Pancreas (tissue), 10 donors: Measurements from ENCODE around the gene C1QTNF12. TPM values are rescaled to one million over a fixed set of nuclear protein-coding genes. Genes with fewer than 3 reads are reported as not detected.

ENCODE experiments used
- ATAC-seq, 4 donors: fragments of 200-7000 bp; cut with Tn5 transposase; one replicate each; pipeline versions ENCODE4 v1.8.0 to v1.9.1; 2020; ENCODE audit warnings: mild to moderate bottlenecking in 4 of 4, moderate library complexity in 4 of 4
- DNase-seq, 6 donors: peaks; one replicate each; pipeline ENCODE4 v3.0.0-alpha.2; 2020
- FAIRE-seq: peaks from 2 replicates; lab custom pipeline; 2012; peaks lifted over from hg19 to GRCh38; lab: Jason Lieb, UNC
- H3K27ac ChIP-seq, 4 donors: fragments of 200-600 bp; sonication (generic); 1 replicate in 3 of 4; 2 replicates in 1 of 4; pipeline versions ENCODE4 v1.5.0 to v1.8.0; 2020
- H3K27me3 ChIP-seq, 4 donors: fragments of 200-600 bp; one replicate each; pipeline ENCODE4 v1.8.0; 2021
- H3K36me3 ChIP-seq, 3 donors: fragments of 200-600 bp; sonication (generic) in 1 of 3; one replicate each; pipeline versions ENCODE4 v1.5.0 to v1.8.0; 2020 to 2021
- H3K4me1 ChIP-seq, 3 donors: fragments of 200-600 bp; one replicate each; pipeline ENCODE4 v1.8.0; 2021
- H3K4me3 ChIP-seq, 4 donors: fragments of 200-600 bp; sonication (generic) in 2 of 4; one replicate each; pipeline versions ENCODE4 v1.5.0 to v1.8.0; 2020 to 2021
- H3K9me3 ChIP-seq, 4 donors: fragments of 200-600 bp; one replicate each; pipeline ENCODE4 v1.8.0; 2021
- CTCF ChIP-seq, 4 donors: fragments of 200-600 bp; sonication (generic) in 3 of 4; IDR thresholded peaks; one replicate each; pipeline versions ENCODE4 v1.5.0 to v1.8.0; 2021; ENCODE audit warnings: antibody characterized with exemption in 4 of 4
- WGBS, 2 donors: extraction: QIAGEN DNeasy Blood & Tissue Kit; methylation state at CpG; one replicate each; pipeline ENCODE4 v1.1.7; 2013; 5-methylcytosine and 5-hydroxymethylcytosine counted together
- intact Hi-C, 3 donors: fragments of 100-400 bp; cut with DNase I; formaldehyde crosslinking; loops; one replicate each; pipeline versions ENCODE4 v1.11.1 to v1.14.2; 2022
- microRNA-seq, 2 donors: library from miRNA; unstranded; fragments of <30 nt; microRNA quantifications; one replicate each; pipeline versions ENCODE4 to v1.1.0, GENCODE V29; 2019 to 2020
- polyA plus RNA-seq, 2 donors: library from polyadenylated mRNA; stranded (reverse); fragments of 200-250 nt; gene quantifications; one replicate each; pipeline ENCODE4 v1.2.3, GENCODE V29; 2013
- total RNA-seq, 6 donors: library from RNA; stranded (reverse); fragmentation: NEBNext Ultra II Directional in 4 of 6; extraction: Animal tissue kit (Norgen Biotek cat#: 25700) in 4 of 6; gene quantifications; one replicate each; pipeline versions ENCODE4 v1.2.1 to v1.2.4, GENCODE V29; 2021 to 2023
- donor health status: healthy with polysubstance abuse.
- donor health status: DM: no; HTN: no; CAD: no; lungs with moderate emphysema.
- donor health status: DM: no; HTN: no; CAD: no.
- donor health status: control.
- donor health status: control.
- donor health status: Bipolar disorder and iron deficiency.
- donor health status: DM: yes; HTN: yes; CAD: no.
- donor health status: DM: no; HTN: no; CAD: no.
- donor health status: DM: no; HTN: no; CAD: no.
- donor health status: DM: yes; HTN: yes; CAD: no.

The C1QTNF12 gene
- total and polyA plus RNA-seq, 8 donors = 0.43 to 4.8 (median 1.0) TPM

GRCh38 chr1:1194723-1195122 lies 51.8 kb downstream of the C1QTNF12 start:
- Histone ChIP-seq H3K27me3 (no peaks in the 10 kb centered on the region), H3K27ac (no peak overlapping the region), H3K36me3 (no peaks in the 10 kb centered on the region), H3K9me3 (no peaks in the 10 kb centered on the region), H3K4me1 (no peaks in the 10 kb centered on the region), H3K4me3 (no peak overlapping the region)
- intact Hi-C loops = no loop called here
- ATAC-seq (no peak), DNase-seq (no peak), FAIRE-seq (no peak)
- 94% methylated on average over 3 of the region's 3 CpGs for WGBS, 2 donors
- no peak for TF ChIP-seq CTCF (IDR thresholded peaks at IDR 0.05)

Small RNA genes within 50 kb of the gene (microRNA-seq; reads per million reads assigned to microRNA genes)
- 0.29 to 1.2 reads per million in 2 donors for gene MIR6726

Other genes starting within 250 kb of the C1QTNF12 start
- gene HES4, start 246.6 kb downstream of the C1QTNF12 start, total RNA-seq = 10 to 100 TPM; 13.2 to 29.4 (median 21.3) TPM
- 10 to 100 TPM; 31.9 to 46.4 TPM for gene HES4, start 246.6 kb downstream of the C1QTNF12 start, polyA plus RNA-seq
- gene ISG15, start 233.2 kb downstream of the C1QTNF12 start, total RNA-seq = 10 to 100 TPM in 2 of 6 donors, 1 to 10 TPM in 4; 4.3 to 19.4 (median 6.6) TPM
- 10 to 100 TPM; 25.9 to 45.0 TPM for gene ISG15, start 233.2 kb downstream of the C1QTNF12 start, polyA plus RNA-seq
- 100 to 1,000 TPM in 1 of 6 donors, 10 to 100 TPM in 5; 40.5 to 107 (median 64.0) TPM for gene AGRN, start 226.6 kb downstream of the C1QTNF12 start, total RNA-seq
- 100 to 1,000 TPM in 1 of 2 donors, 10 to 100 TPM in 1; 94.7 to 166 TPM for gene AGRN, start 226.6 kb downstream of the C1QTNF12 start, polyA plus RNA-seq
- gene RNF223, start 172.4 kb downstream of the C1QTNF12 start, total RNA-seq = under 1 TPM in 4 of 6 donors, not detected in 2; 0.12 to 0.37 (median 0.16) TPM
- under 1 TPM; 0.05 to 0.34 TPM for gene RNF223, start 172.4 kb downstream of the C1QTNF12 start, polyA plus RNA-seq
- 1 to 10 TPM; 3.0 to 6.7 (median 4.0) TPM for gene C1orf159, start 130.6 kb downstream of the C1QTNF12 start, total RNA-seq
- 10 to 100 TPM; 20.9 to 30.7 TPM for gene C1orf159, start 130.6 kb downstream of the C1QTNF12 start, polyA plus RNA-seq
- gene TTLL10, start 72.8 kb downstream of the C1QTNF12 start, total RNA-seq = under 1 TPM in 5 of 6 donors, not detected in 1; 0.20 to 0.51 (median 0.38) TPM
- gene TTLL10, start 72.8 kb downstream of the C1QTNF12 start, polyA plus RNA-seq = 1 to 10 TPM; 1.0 to 1.6 TPM
- gene TNFRSF18, start 40.1 kb downstream of the C1QTNF12 start, total RNA-seq = under 1 TPM in 3 of 6 donors, not detected in 3; 0.32 to 0.34 (median 0.34) TPM
- gene TNFRSF18, start 40.1 kb downstream of the C1QTNF12 start, polyA plus RNA-seq = 1 to 10 TPM; 1.1 to 1.2 TPM
- gene TNFRSF4, start 32.6 kb downstream of the C1QTNF12 start, total RNA-seq = 1 to 10 TPM in 3 of 6 donors, under 1 TPM in 3; 0.26 to 1.6 (median 0.86) TPM
- gene TNFRSF4, start 32.6 kb downstream of the C1QTNF12 start, polyA plus RNA-seq = 1 to 10 TPM; 2.8 to 5.0 TPM
- gene SDF4, start 14.7 kb downstream of the C1QTNF12 start, total RNA-seq = 10 to 100 TPM; 68.3 to 99.4 (median 74.2) TPM
- 10 to 100 TPM; 74.0 to 96.6 TPM for gene SDF4, start 14.7 kb downstream of the C1QTNF12 start, polyA plus RNA-seq
- gene B3GALT6, start 14.5 kb downstream of the C1QTNF12 start, total RNA-seq = 10 to 100 TPM in 3 of 6 donors, 1 to 10 TPM in 3; 6.2 to 13.4 (median 9.0) TPM
- gene B3GALT6, start 14.5 kb downstream of the C1QTNF12 start, polyA plus RNA-seq = 1 to 10 TPM; 8.7 to 8.9 TPM
- 10 to 100 TPM; 20.8 to 30.4 (median 22.3) TPM for gene UBE2J2, start 27.1 kb upstream of the C1QTNF12 start, total RNA-seq
- 10 to 100 TPM; 34.1 to 44.5 TPM for gene UBE2J2, start 27.1 kb upstream of the C1QTNF12 start, polyA plus RNA-seq
- 1 to 10 TPM in 5 of 6 donors, under 1 TPM in 1; 0.66 to 6.1 (median 1.6) TPM for gene SCNN1D, start 33.7 kb upstream of the C1QTNF12 start, total RNA-seq
- gene SCNN1D, start 33.7 kb upstream of the C1QTNF12 start, polyA plus RNA-seq = 10 to 100 TPM; 20.6 to 22.0 TPM
- gene ACAP3, start 61.2 kb upstream of the C1QTNF12 start, total RNA-seq = 10 to 100 TPM; 15.2 to 31.4 (median 18.7) TPM
- gene ACAP3, start 61.2 kb upstream of the C1QTNF12 start, polyA plus RNA-seq = 100 to 1,000 TPM in 1 of 2 donors, 10 to 100 TPM in 1; 76.0 to 133 TPM
- 10 to 100 TPM in 2 of 6 donors, 1 to 10 TPM in 4; 7.5 to 11.3 (median 9.7) TPM for gene PUSL1, start 61.9 kb upstream of the C1QTNF12 start, total RNA-seq
- gene PUSL1, start 61.9 kb upstream of the C1QTNF12 start, polyA plus RNA-seq = 10 to 100 TPM; 14.6 to 23.2 TPM
- 10 to 100 TPM; 33.4 to 60.5 (median 56.8) TPM for gene INTS11, start 77.9 kb upstream of the C1QTNF12 start, total RNA-seq
- 100 to 1,000 TPM; 268 to 311 TPM for gene INTS11, start 77.9 kb upstream of the C1QTNF12 start, polyA plus RNA-seq
- gene CPTP, start 78.1 kb upstream of the C1QTNF12 start, total RNA-seq = 10 to 100 TPM in 5 of 6 donors, 1 to 10 TPM in 1; 8.0 to 14.8 (median 10.7) TPM
- gene CPTP, start 78.1 kb upstream of the C1QTNF12 start, polyA plus RNA-seq = 10 to 100 TPM; 11.3 to 22.0 TPM
- under 1 TPM; 0.04 to 0.41 (median 0.08) TPM for gene TAS1R3, start 84.6 kb upstream of the C1QTNF12 start, total RNA-seq
- gene TAS1R3, start 84.6 kb upstream of the C1QTNF12 start, polyA plus RNA-seq = under 1 TPM; 0.21 to 0.34 TPM
- 10 to 100 TPM; 30.6 to 54.0 (median 48.3) TPM for gene DVL1, start 102.7 kb upstream of the C1QTNF12 start, total RNA-seq
- gene DVL1, start 102.7 kb upstream of the C1QTNF12 start, polyA plus RNA-seq = 100 to 1,000 TPM in 1 of 2 donors, 10 to 100 TPM in 1; 80.5 to 103 TPM
- gene MXRA8, start 111.8 kb upstream of the C1QTNF12 start, total RNA-seq = 10 to 100 TPM in 3 of 6 donors, 1 to 10 TPM in 3; 1.6 to 35.8 (median 7.6) TPM
- 10 to 100 TPM; 16.8 to 17.6 TPM for gene MXRA8, start 111.8 kb upstream of the C1QTNF12 start, polyA plus RNA-seq
- 10 to 100 TPM; 52.8 to 83.8 (median 57.7) TPM for gene AURKAIP1, start 128.5 kb upstream of the C1QTNF12 start, total RNA-seq
- 100 to 1,000 TPM; 150 to 161 TPM for gene AURKAIP1, start 128.5 kb upstream of the C1QTNF12 start, polyA plus RNA-seq
- 100 to 1,000 TPM in 1 of 6 donors, 10 to 100 TPM in 5; 49.2 to 124 (median 77.1) TPM for gene CCNL2, start 152.6 kb upstream of the C1QTNF12 start, total RNA-seq
- gene CCNL2, start 152.6 kb upstream of the C1QTNF12 start, polyA plus RNA-seq = 100 to 1,000 TPM; 270 to 409 TPM
- 10 to 100 TPM; 42.1 to 71.8 (median 49.1) TPM for gene MRPL20, start 160.6 kb upstream of the C1QTNF12 start, total RNA-seq
- gene MRPL20, start 160.6 kb upstream of the C1QTNF12 start, polyA plus RNA-seq = 100 to 1,000 TPM in 1 of 2 donors, 10 to 100 TPM in 1; 69.0 to 121 TPM
- gene ANKRD65, start 174.6 kb upstream of the C1QTNF12 start, total RNA-seq = 10 to 100 TPM in 3 of 6 donors, 1 to 10 TPM in 3; 2.3 to 16.1 (median 10.7) TPM
- gene ANKRD65, start 174.6 kb upstream of the C1QTNF12 start, polyA plus RNA-seq = 10 to 100 TPM; 22.1 to 41.8 TPM
- 100 to 1,000 TPM in 2 of 6 donors, 10 to 100 TPM in 4; 25.4 to 138 (median 52.9) TPM for gene VWA1, start 189.0 kb upstream of the C1QTNF12 start, total RNA-seq
- 10 to 100 TPM; 53.3 to 58.7 TPM for gene VWA1, start 189.0 kb upstream of the C1QTNF12 start, polyA plus RNA-seq
- 1 to 10 TPM; 2.4 to 9.5 (median 5.8) TPM for gene ATAD3C, start 203.0 kb upstream of the C1QTNF12 start, total RNA-seq
- 10 to 100 TPM; 11.4 to 22.0 TPM for gene ATAD3C, start 203.0 kb upstream of the C1QTNF12 start, polyA plus RNA-seq
- gene ATAD3B, start 225.0 kb upstream of the C1QTNF12 start, total RNA-seq = 10 to 100 TPM in 4 of 6 donors, 1 to 10 TPM in 2; 4.4 to 14.1 (median 11.5) TPM
- 10 to 100 TPM; 57.2 to 78.9 TPM for gene ATAD3B, start 225.0 kb upstream of the C1QTNF12 start, polyA plus RNA-seq